PFSK-1 (cell line): ENCODE results near the gene IFI44. TPM values are rescaled to one million over a fixed set of nuclear protein-coding genes. Genes with fewer than 3 reads are reported as not detected.

Experiments
- FOXP2 ChIP-seq: optimal IDR thresholded peaks from 2 replicates; pipeline ENCODE3; 2011; ENCODE audit warnings: borderline replicate concordance, control low read depth, inconsistent platforms; ENCODE audit not compliant: insufficient read depth; ENCODE audit errors: extremely low read length, extremely low read depth
- POLR2AphosphoS5 ChIP-seq: IDR thresholded peaks from 2 replicates; pipeline ENCODE4 v1.6.1; 2012; ENCODE audit warnings: low read depth, mild to moderate bottlenecking, control low read depth, low read length, moderate library complexity
- REST ChIP-seq, 2 experiments: IDR thresholded peaks; 2 replicates each; pipeline versions ENCODE4 v1.6.1 to v1.8.0; 2011 to 2012; ENCODE audit warnings: low read depth in 2 of 2, low read length in 2 of 2, control low read depth in 1 of 2, inconsistent platforms in 1 of 2, mild to moderate bottlenecking in 1 of 2, moderate library complexity in 1 of 2; ENCODE audit not compliant: insufficient read depth in 1 of 2
- SIN3A ChIP-seq: IDR thresholded peaks from 2 replicates; pipeline ENCODE4 v1.6.1; 2012; ENCODE audit warnings: mild to moderate bottlenecking, low read length, moderate library complexity, borderline replicate concordance; ENCODE audit not compliant: insufficient read depth
- TAF1 ChIP-seq: IDR thresholded peaks from 2 replicates; pipeline ENCODE4 v1.6.1; 2012; ENCODE audit warnings: low read length, control low read depth, borderline replicate concordance; ENCODE audit not compliant: insufficient read depth
- polyA plus RNA-seq: library from polyadenylated mRNA; unstranded; fragments of >200 nt; gene quantifications from one replicate; pipeline ENCODE4 v1.2.1, GENCODE V29; 2012; ENCODE audit warnings: low read depth, missing spikeins; ENCODE audit not compliant: insufficient read length

Gene IFI44
- polyA plus RNA-seq, result not detected

- TF ChIP-seq TAF1 (no peak), REST (IDR thresholded peaks at IDR 0.05; ENCODE audit: insufficient read depth in 1 of 2, low read depth in 2 of 2, low read length in 2 of 2) (no peak), FOXP2 (no peak), POLR2AphosphoS5 (no peak), SIN3A (no peak)
Observed at GRCh38 chr1:78649628-78650027, at the start of gene IFI44. Gene IFI44 (plus strand): TSS chr1:78649831. CDS start chr1:78650196, 365 bp downstream.

- TF ChIP-seq POLR2AphosphoS5, result no peak
- no peak for TF ChIP-seq SIN3A
- TF ChIP-seq FOXP2, result no peak
- no peak for TF ChIP-seq TAF1
- no peak for TF ChIP-seq REST (IDR thresholded peaks at IDR 0.05; ENCODE audit: insufficient read depth in 1 of 2, low read depth in 2 of 2, low read length in 2 of 2)
Observed at GRCh38 chr1:78601068-78601467, 48.6 kb upstream of the IFI44 start.

GRCh38 chr1:78603206-78603605 lies 46.4 kb upstream of the IFI44 start:
- no peak for TF ChIP-seq SIN3A
- TF ChIP-seq REST (IDR thresholded peaks at IDR 0.05; ENCODE audit: insufficient read depth in 1 of 2, low read depth in 2 of 2, low read length in 2 of 2), result no peak
- TF ChIP-seq TAF1, result no peak
- TF ChIP-seq POLR2AphosphoS5, result no peak
- no peak for TF ChIP-seq FOXP2

GRCh38 chr1:78604643-78605042 lies 45.0 kb upstream of the IFI44 start:
- TF ChIP-seq SIN3A (no peak), POLR2AphosphoS5 (no peak), REST (IDR thresholded peaks at IDR 0.05; ENCODE audit: insufficient read depth in 1 of 2, low read depth in 2 of 2, low read length in 2 of 2) (no peak), TAF1 (no peak), FOXP2 (no peak)

- TF ChIP-seq FOXP2 (no peak), SIN3A (no peak), TAF1 (no peak), POLR2AphosphoS5 (no peak), REST (IDR thresholded peaks at IDR 0.05; ENCODE audit: insufficient read depth in 1 of 2, low read depth in 2 of 2, low read length in 2 of 2) (no peak)
Observed at GRCh38 chr1:78606274-78606673, 43.4 kb upstream of the IFI44 start.
